Activated naive CD4-positive, alpha-beta T cell treated with anti-CD3 and anti-CD28 coated beads for 36 hours (primary cell): Measurements from ENCODE around the gene ADAMTS14. TPM values are rescaled to one million over a fixed set of nuclear protein-coding genes. Genes with fewer than 3 reads are reported as not detected.

Experiments
- CTCF ChIA-PET: fragments of 350-600 bp; sonication (Branson Sonifier 250); formaldehyde crosslinking; loops from one replicate; lab custom pipeline; 2021; ENCODE audit warnings: antibody characterized with exemption; lab: Charles Lee
- DNase-seq: peaks from one replicate; pipeline ENCODE4 v3.0.0-alpha.2; 2020
- H3K27ac Mint-ChIP-seq: one replicate; pipeline ENCODE4 v1.8.0; 2021; ENCODE audit warnings: mild to moderate bottlenecking, mixed read lengths
- H3K27me3 Mint-ChIP-seq: one replicate; pipeline ENCODE4 v1.8.0; 2021; ENCODE audit warnings: low read depth, mixed read lengths
- H3K36me3 Mint-ChIP-seq: one replicate; pipeline ENCODE4 v1.8.0; 2021; ENCODE audit warnings: low read depth, mixed read lengths
- H3K4me1 Mint-ChIP-seq: one replicate; pipeline ENCODE4 v1.8.0; 2021; ENCODE audit warnings: low read depth, mixed read lengths
- H3K4me3 Mint-ChIP-seq: one replicate; pipeline ENCODE4 v1.8.0; 2021; ENCODE audit warnings: mild to moderate bottlenecking, moderate library complexity, mixed read lengths
- H3K9me3 Mint-ChIP-seq: one replicate; pipeline ENCODE4 v1.8.0; 2021; ENCODE audit warnings: mixed read lengths
- intact Hi-C: fragments of 100-400 bp; cut with micrococcal nuclease; formaldehyde crosslinking; loops from one replicate; pipeline ENCODE4 v1.15.1; 2023
- total RNA-seq, 2 experiments: library from RNA; stranded (reverse); gene quantifications; one replicate each; pipeline ENCODE4 v1.2.3, GENCODE V29; 2021

ADAMTS14 gene
- total RNA-seq, 2 experiments from 2014 or later = not detected

- Mint-ChIP-seq H3K27me3 (no peaks in the 10 kb centered on the region), H3K4me1 (peaks cover 7% of the 10 kb centered on the region), H3K36me3 (no peaks in the 10 kb centered on the region), H3K27ac (no peak overlapping the region), H3K4me3 (no peak overlapping the region), H3K9me3 (no peaks in the 10 kb centered on the region)
- intact Hi-C loops = loop anchor here (10.0 kb wide), 1 partner anchor 372 kb away; the partner anchor contains the start of gene LRRC20
- CTCF ChIA-PET = interaction anchor here (0.5 to 1.0 kb wide), 3 partner anchors 198 to 207 kb away, joined by 3 to 4 read pairs (median 4); no protein-coding TSS in a partner anchor
- no peak for DNase-seq
These were observed 84.5 kb downstream of the ADAMTS14 start for GRCh38 chr10:70756700-70757360.

GRCh38 chr10:70757856-70758255 lies 85.5 kb downstream of the ADAMTS14 start:
- Mint-ChIP-seq H3K9me3 (no peaks in the 10 kb centered on the region), H3K27me3 (no peaks in the 10 kb centered on the region), H3K4me1 (peaks cover 7% of the 10 kb centered on the region), H3K27ac (no peak overlapping the region), H3K36me3 (no peaks in the 10 kb centered on the region), H3K4me3 (no peak overlapping the region)
- CTCF ChIA-PET = interaction anchor here (1.0 to 2.1 kb wide), 7 partner anchors 14 to 383 kb away, joined by 3 to 27 read pairs (median 8); no protein-coding TSS in a partner anchor
- no peak for DNase-seq
- intact Hi-C loops = loop anchor here (2.0 to 10.0 kb wide), 2 partner anchors 139 to 373 kb away; partner anchors contain the start of gene LRRC20

- Mint-ChIP-seq H3K27ac (no peak overlapping the region), H3K9me3 (no peaks in the 10 kb centered on the region), H3K4me1 (peaks cover 7% of the 10 kb centered on the region), H3K27me3 (no peaks in the 10 kb centered on the region), H3K4me3 (no peak overlapping the region), H3K36me3 (no peaks in the 10 kb centered on the region)
- DNase-seq = peak; percentile 84
- CTCF ChIA-PET = interaction anchor here (0.6 to 3.1 kb wide), 25 partner anchors 8 to 1133 kb away, joined by 3 to 27 read pairs (median 3); no protein-coding TSS in a partner anchor
- intact Hi-C loops = loop anchor here (1.0 to 10.0 kb wide), 5 partner anchors 140 to 374 kb away; partner anchors contain the start of gene LRRC20
These were observed 86.6 kb downstream of the ADAMTS14 start for GRCh38 chr10:70758757-70759514.

- Mint-ChIP-seq H3K4me1 (peaks cover 7% of the 10 kb centered on the region), H3K36me3 (no peaks in the 10 kb centered on the region)
- intact Hi-C loops = loop anchor here (1.0 to 10.0 kb wide), 6 partner anchors 123 to 375 kb away; partner anchors contain the start of gene LRRC20
These were observed 87.5 kb downstream of the ADAMTS14 start for GRCh38 chr10:70759781-70760180.

GRCh38 chr10:70760271-70760787 lies 88.0 kb downstream of the ADAMTS14 start:
- intact Hi-C loops = loop anchor here (5.0 kb wide), 1 partner anchor 122 kb away; no protein-coding TSS in a partner anchor

More at GRCh38 chr10:70759781-70760180, 87.5 kb downstream of the ADAMTS14 start:
- no peaks in the 10 kb centered on the region for H3K9me3 Mint-ChIP-seq
- CTCF ChIA-PET = interaction anchor here (0.7 to 3.1 kb wide), 9 partner anchors 9 to 392 kb away, joined by 3 to 27 read pairs (median 8); no protein-coding TSS in a partner anchor
- no peak for DNase-seq
- H3K27me3 Mint-ChIP-seq = no peaks in the 10 kb centered on the region
- no peak overlapping the region for H3K4me3 Mint-ChIP-seq
- H3K27ac Mint-ChIP-seq = no peak overlapping the region

GRCh38 chr10:70761031-70761601 lies 88.8 kb downstream of the ADAMTS14 start:
- no peaks in the 10 kb centered on the region for H3K27me3 Mint-ChIP-seq
- peaks cover 7% of the 10 kb centered on the region for H3K4me1 Mint-ChIP-seq
- CTCF ChIA-PET = interaction anchor here (0.6 to 3.1 kb wide), 4 partner anchors 10 to 213 kb away, joined by 3 to 10 read pairs (median 5); no protein-coding TSS in a partner anchor
- no peak overlapping the region for H3K4me3 Mint-ChIP-seq
- H3K36me3 Mint-ChIP-seq = no peaks in the 10 kb centered on the region
- H3K9me3 Mint-ChIP-seq = peaks cover 3% of the 10 kb centered on the region
- intact Hi-C loops = loop anchor here (5.0 kb wide), 1 partner anchor 121 kb away; no protein-coding TSS in a partner anchor
- no peak overlapping the region for H3K27ac Mint-ChIP-seq
- DNase-seq = no peak

More at GRCh38 chr10:70760271-70760787, 88.0 kb downstream of the ADAMTS14 start:
- H3K27ac Mint-ChIP-seq = no peak overlapping the region
- DNase-seq = no peak
- CTCF ChIA-PET = interaction anchor here (1.1 to 3.1 kb wide), 6 partner anchors 10 to 211 kb away, joined by 3 to 27 read pairs (median 6); no protein-coding TSS in a partner anchor
- H3K4me3 Mint-ChIP-seq = no peak overlapping the region
- no peaks in the 10 kb centered on the region for H3K27me3 Mint-ChIP-seq
- H3K9me3 Mint-ChIP-seq = no peaks in the 10 kb centered on the region
- peaks cover 7% of the 10 kb centered on the region for H3K4me1 Mint-ChIP-seq
- H3K36me3 Mint-ChIP-seq = no peaks in the 10 kb centered on the region

- no peak for DNase-seq
- CTCF ChIA-PET = interaction anchor here (2.0 kb wide), 1 partner anchor 212 kb away, joined by 6 read pairs; no protein-coding TSS in a partner anchor
- peaks cover 3% of the 10 kb centered on the region for H3K9me3 Mint-ChIP-seq
- H3K4me3 Mint-ChIP-seq = no peak overlapping the region
- no peaks in the 10 kb centered on the region for H3K36me3 Mint-ChIP-seq
- H3K27me3 Mint-ChIP-seq = no peaks in the 10 kb centered on the region
- intact Hi-C loops = loop anchor here (5.0 kb wide), 1 partner anchor 120 kb away; no protein-coding TSS in a partner anchor
- H3K27ac Mint-ChIP-seq = no peak overlapping the region
- H3K4me1 Mint-ChIP-seq = peaks cover 7% of the 10 kb centered on the region
These were observed 89.5 kb downstream of the ADAMTS14 start for GRCh38 chr10:70761727-70762350.

- Mint-ChIP-seq H3K36me3 (no peaks in the 10 kb centered on the region), H3K27ac (no peak overlapping the region), H3K27me3 (no peaks in the 10 kb centered on the region), H3K4me3 (no peak overlapping the region), H3K9me3 (peaks cover 3% of the 10 kb centered on the region), H3K4me1 (peaks cover 7% of the 10 kb centered on the region)
- CTCF ChIA-PET = interaction anchor here (1.4 to 2.0 kb wide), 2 partner anchors 213 kb away, joined by 3 to 6 read pairs; no protein-coding TSS in a partner anchor
- no peak for DNase-seq
- intact Hi-C loops = loop anchor here (5.0 kb wide), 1 partner anchor 120 kb away; no protein-coding TSS in a partner anchor
These were observed 90.3 kb downstream of the ADAMTS14 start for GRCh38 chr10:70762441-70763175.

GRCh38 chr10:70763567-70763966 lies 91.3 kb downstream of the ADAMTS14 start:
- CTCF ChIA-PET = interaction anchor here (1.4 kb wide), 1 partner anchor 214 kb away, joined by 3 read pairs; no protein-coding TSS in a partner anchor
- H3K4me3 Mint-ChIP-seq = no peak overlapping the region
- DNase-seq = no peak
- no peaks in the 10 kb centered on the region for H3K36me3 Mint-ChIP-seq
- peaks cover 3% of the 10 kb centered on the region for H3K9me3 Mint-ChIP-seq
- H3K4me1 Mint-ChIP-seq = peaks cover 7% of the 10 kb centered on the region
- H3K27me3 Mint-ChIP-seq = no peaks in the 10 kb centered on the region
- intact Hi-C loops = loop anchor here (5.0 kb wide), 1 partner anchor 119 kb away; no protein-coding TSS in a partner anchor
- no peak overlapping the region for H3K27ac Mint-ChIP-seq

- CTCF ChIA-PET = no interaction called here
- Mint-ChIP-seq H3K36me3 (no peaks in the 10 kb centered on the region), H3K27me3 (no peaks in the 10 kb centered on the region), H3K4me1 (no peaks in the 10 kb centered on the region), H3K9me3 (peaks cover 3% of the 10 kb centered on the region), H3K4me3 (no peak overlapping the region), H3K27ac (no peak overlapping the region)
- DNase-seq = no peak
- intact Hi-C loops = no loop called here
These were observed 93.7 kb downstream of the ADAMTS14 start for GRCh38 chr10:70765794-70766594.
